Endothelial cell of umbilical vein (primary cell): ENCODE measurements around the gene SPTSSB. TPM values are rescaled to one million over a fixed set of nuclear protein-coding genes. Genes with fewer than 3 reads are reported as not detected.

Experiments used
- BruUV-seq: library from RNA; stranded (reverse); fragments of 400-500 nt; replicated peaks from 2 replicates; lab custom pipeline; 2021; lab: Mats Ljungman, UMichigan
- CTCF ChIA-PET: fragments of 300-600, 350-600 bp; sonication (Branson Sonifier 250); formaldehyde crosslinking; loops from one replicate; lab custom pipeline; 2021; ENCODE audit warnings: antibody characterized with exemption, inconsistent platforms; lab: Charles Lee
- POLR2A ChIA-PET: fragments of 300-600, 350-600 bp; sonication (Branson Sonifier 250); formaldehyde crosslinking; loops from one replicate; lab custom pipeline; 2021; ENCODE audit warnings: antibody characterized with exemption, inconsistent platforms; lab: Charles Lee
- DNase-seq: peaks from one replicate; pipeline ENCODE4 v3.0.0-alpha.2; 2011; ENCODE audit warnings: low read depth, low spot score
- FAIRE-seq: peaks from 2 replicates; lab custom pipeline; 2011; peaks lifted over from hg19 to GRCh38; lab: Jason Lieb, UNC
- H2AFZ ChIP-seq: 2 replicates; pipeline ENCODE4 v1.6.0; 2012; ENCODE audit warnings: low read depth, low read length, control low read depth, inconsistent platforms
- H3K27ac ChIP-seq: 2 replicates; pipeline ENCODE4 v1.5.1; 2011; ENCODE audit warnings: low read depth, mild to moderate bottlenecking, control low read depth, low read length, moderate library complexity; ENCODE audit not compliant: insufficient read depth
- H3K27me3 ChIP-seq, 2 experiments: 2 replicates each; pipeline versions ENCODE4 v1.6.0 to v1.6.1; 2011; ENCODE audit warnings: low read length in 2 of 2, mixed read lengths in 1 of 2; ENCODE audit not compliant: control insufficient read depth in 2 of 2, insufficient read depth in 2 of 2
- H3K36me3 ChIP-seq, 2 experiments: 2 replicates in 1 of 2; 3 replicates in 1 of 2; pipeline ENCODE4 v1.5.1; 2011; ENCODE audit warnings: low read length in 2 of 2, mild to moderate bottlenecking in 1 of 2, moderate library complexity in 1 of 2; ENCODE audit not compliant: control insufficient read depth in 2 of 2, insufficient read depth in 2 of 2; ENCODE audit errors: extremely low read depth in 1 of 2
- H3K4me1 ChIP-seq: 3 replicates; pipeline ENCODE4 v1.5.1; 2011; ENCODE audit warnings: mild to moderate bottlenecking, low read length; ENCODE audit not compliant: control insufficient read depth, insufficient read depth; ENCODE audit errors: extremely low read depth
- H3K4me2 ChIP-seq: 2 replicates; pipeline ENCODE4 v1.6.1; 2011; ENCODE audit warnings: low read length, control low read depth, mixed read lengths; ENCODE audit not compliant: insufficient read depth
- H3K4me3 ChIP-seq, 3 experiments: fragments of 200-600 bp in 1 of 3; sonication (generic), shearing (Covaris generic) in 1 of 3; replicated peaks in 1 of 3; 2 replicates each; pipeline ENCODE4 v1.5.1; 2011 to 2016; ENCODE audit warnings: control low read depth in 3 of 3, low read length in 3 of 3, mild to moderate bottlenecking in 2 of 3, inconsistent platforms in 1 of 3, low read depth in 1 of 3, moderate library complexity in 1 of 3; ENCODE audit not compliant: insufficient read depth in 1 of 3
- H3K79me2 ChIP-seq: 2 replicates; pipeline ENCODE4 v1.6.0; 2012; ENCODE audit warnings: low read length, inconsistent platforms; ENCODE audit not compliant: control insufficient read depth, insufficient read depth
- H3K9ac ChIP-seq: replicated peaks from 2 replicates; pipeline ENCODE3; 2011; ENCODE audit warnings: low read length, control low read depth; ENCODE audit not compliant: insufficient read depth; ENCODE audit errors: extremely low read depth
- H3K9me1 ChIP-seq: replicated peaks from 3 replicates; pipeline ENCODE4 v1.6.0; 2011; ENCODE audit warnings: mild to moderate bottlenecking, low read length; ENCODE audit not compliant: control insufficient read depth, insufficient read depth; ENCODE audit errors: extremely low read depth
- H3K9me3 ChIP-seq: replicated peaks from 2 replicates; pipeline ENCODE4 v1.5.1; 2012; ENCODE audit warnings: low read length, inconsistent platforms; ENCODE audit not compliant: control insufficient read depth, insufficient read depth
- H4K20me1 ChIP-seq: replicated peaks from 2 replicates; pipeline ENCODE3; 2011; ENCODE audit warnings: mild to moderate bottlenecking, low read length; ENCODE audit not compliant: control insufficient read depth, insufficient read depth; ENCODE audit errors: extremely low read depth
- CTCF ChIP-seq, 2 donors: IDR thresholded peaks; 1 replicate in 1 of 2; 2 replicates in 1 of 2; pipeline ENCODE4 v1.5.1; 2011; ENCODE audit warnings: low read length in 2 of 2, mild to moderate bottlenecking in 2 of 2, moderate library complexity in 2 of 2, control low read depth in 1 of 2, inconsistent platforms in 1 of 2, low read depth in 1 of 2; ENCODE audit not compliant: insufficient read depth in 1 of 2; ENCODE audit errors: extremely low read depth in 1 of 2
- EZH2 ChIP-seq: IDR thresholded peaks from 2 replicates; pipeline ENCODE4 v1.6.1; 2012; ENCODE audit warnings: borderline replicate concordance, low read depth, mild to moderate bottlenecking, moderate library complexity, low read length, inconsistent platforms; ENCODE audit not compliant: severe bottlenecking
- FOS ChIP-seq: IDR thresholded peaks from 2 replicates; pipeline ENCODE4 v1.6.1; 2011; ENCODE audit warnings: mild to moderate bottlenecking, low read length, moderate library complexity, borderline replicate concordance; ENCODE audit not compliant: insufficient read depth
- GATA2 ChIP-seq: IDR thresholded peaks from 2 replicates; pipeline ENCODE4 v1.7.0; 2011; ENCODE audit warnings: low read depth, mild to moderate bottlenecking, moderate library complexity, mixed read lengths, low read length; ENCODE audit not compliant: insufficient read length, insufficient read depth
- JUN ChIP-seq: IDR thresholded peaks from 2 replicates; pipeline ENCODE4 v1.6.1; 2011; ENCODE audit warnings: borderline replicate concordance, low read depth; ENCODE audit not compliant: insufficient read length, insufficient read depth
- MAX ChIP-seq: IDR thresholded peaks from 2 replicates; pipeline ENCODE4 v1.6.1; 2011; ENCODE audit not compliant: insufficient read depth, insufficient read length
- MYC ChIP-seq: IDR thresholded peaks from one replicate; pipeline ENCODE4 v1.6.1; 2011; ENCODE audit warnings: mild to moderate bottlenecking, low read depth, low read length
- POLR2A ChIP-seq: IDR thresholded peaks from 2 replicates; pipeline ENCODE4 v1.6.1; 2012; ENCODE audit warnings: low read depth, mild to moderate bottlenecking, control low read depth, low read length
- POLR2AphosphoS5 ChIP-seq: IDR thresholded peaks from 2 replicates; pipeline ENCODE4 v1.6.1; 2012; ENCODE audit warnings: low read depth, mild to moderate bottlenecking, control low read depth, low read length, moderate library complexity; ENCODE audit not compliant: insufficient read depth
- dilution Hi-C: fragments of 300-500 bp; cut with MboI; formaldehyde crosslinking; loops from one replicate; pipeline ENCODE4 v1.15.0; 2019; ENCODE audit warnings: low sequenced_read_pairs; ENCODE audit not compliant: extremely low pct_ligation_motif_present
- intact Hi-C: fragments of 100-400 bp; cut with micrococcal nuclease; formaldehyde crosslinking; loops from one replicate; pipeline ENCODE4 v1.10.0; 2022
- polyA plus RNA-seq, 4 experiments: library from polyadenylated mRNA; depleted of rRNA in 3 of 4; stranded (reverse) in 3 of 4; unstranded in 1 of 4; fragments of >200 nt; gene quantifications; 2 replicates each; pipeline versions ENCODE4 v1.2.1 to v1.2.3, GENCODE V29; 2011 to 2012; ENCODE audit warnings: missing spikeins in 1 of 4
- total RNA-seq: library from RNA; stranded (reverse); gene quantifications from 2 replicates; pipeline ENCODE4 v1.2.3, GENCODE V29; 2021

SPTSSB gene
- total and polyA plus RNA-seq, 2 donors (not counting 3 experiments of a cell fraction or from before 2014, with no cell fraction given): not detected

- CTCF ChIA-PET: no interaction called here
- intact Hi-C loops: no loop called here
Measured at GRCh38 chr3:161333696-161334095, 37.6 kb downstream of the SPTSSB start.

More at GRCh38 chr3:161333696-161334095, 37.6 kb downstream of the SPTSSB start:
- H3K9me1 ChIP-seq: no peaks in the 10 kb centered on the region
- no peak overlapping the region for H3K9ac ChIP-seq
- no peak overlapping the region for H3K4me3 ChIP-seq
- FAIRE-seq (no peak), DNase-seq (no peak)
- no peaks in the 10 kb centered on the region for H4K20me1 ChIP-seq
- no peak overlapping the region for H3K27ac ChIP-seq
- no peaks in the 10 kb centered on the region for H3K79me2 ChIP-seq
- no peak overlapping the region for H3K4me2 ChIP-seq
- no TSS peak for BruUV-seq
- H3K36me3 ChIP-seq: no peaks in the 10 kb centered on the region
- H3K27me3 ChIP-seq: peaks cover 3 to 6% of the 10 kb centered on the region in 2 experiments
- no peaks in the 10 kb centered on the region for H3K4me1 ChIP-seq
- TF ChIP-seq MAX (no peak), GATA2 (no peak), CTCF (IDR thresholded peaks at IDR 0.05; ENCODE audit: extremely low read depth in 1 of 2, insufficient read depth in 1 of 2, low read depth in 1 of 2, low read length in 2 of 2) (no peak), JUN (no peak), EZH2 (no peak), MYC (no peak), POLR2AphosphoS5 (no peak), POLR2A (no peak), FOS (no peak)
- H3K9me3 ChIP-seq: no peaks in the 10 kb centered on the region
- POLR2A ChIA-PET: no interaction called here
- dilution Hi-C loops: no loop called here
- no peak overlapping the region for H2AFZ ChIP-seq
